OCI-LY3 (cell line): ENCODE results near the gene GABRG3.

Experiments used
- H2AFZ ChIP-seq: fragments of 200-600, 300-600 bp; shearing (Covaris generic); 2 replicates; pipeline ENCODE4 v1.6.0; 2014; ENCODE audit warnings: antibody characterized with exemption, low read depth, low read length
- H3K27ac ChIP-seq: fragments of 200-600, 300-600 bp; sonication (generic); 2 replicates; pipeline ENCODE4 v1.5.1; 2014; ENCODE audit warnings: mild to moderate bottlenecking, low read length, moderate library complexity, mixed read lengths
- H3K27me3 ChIP-seq: fragments of 200-600, 300-600 bp; sonication (generic); 2 replicates; pipeline ENCODE4 v1.6.1; 2014; ENCODE audit warnings: low read depth, low read length, mixed read lengths
- H3K36me3 ChIP-seq: fragments of 200-600, 300-600 bp; sonication (generic); replicated peaks from 2 replicates; pipeline ENCODE3; 2014; ENCODE audit warnings: low read depth, low read length, mixed read lengths
- H3K4me1 ChIP-seq: fragments of 300-600, 200-600 bp; sonication (generic); 2 replicates; pipeline ENCODE4 v1.6.1; 2014; ENCODE audit warnings: low read length, mixed read lengths
- H3K4me2 ChIP-seq: fragments of 200-600, 300-600 bp; sonication (generic); 2 replicates; pipeline ENCODE4 v1.6.1; 2014; ENCODE audit warnings: low read length, mixed read lengths
- H3K4me3 ChIP-seq: fragments of 300-600, 200-600 bp; sonication (generic); 2 replicates; pipeline ENCODE4 v1.5.1; 2014; ENCODE audit warnings: antibody characterized with exemption, mild to moderate bottlenecking, low read length, moderate library complexity
- H3K79me2 ChIP-seq: fragments of 300-600, 200-600 bp; shearing (Covaris generic); 2 replicates; pipeline ENCODE4 v1.6.1; 2014; ENCODE audit warnings: mild to moderate bottlenecking, low read length, mixed read lengths
- H3K9ac ChIP-seq: fragments of 300-600, 200-600 bp; shearing (Covaris generic); 2 replicates; pipeline ENCODE4 v1.6.0; 2014; ENCODE audit warnings: mild to moderate bottlenecking, low read length, moderate library complexity
- H3K9me3 ChIP-seq: fragments of 200-600, 300-600 bp; shearing (Covaris generic); 2 replicates; pipeline ENCODE4 v1.6.1; 2014; ENCODE audit warnings: low read length, mixed read lengths; ENCODE audit not compliant: insufficient read depth
- H4K20me1 ChIP-seq: fragments of 200-600, 300-600 bp; sonication (generic); 2 replicates; pipeline ENCODE4 v1.6.1; 2016; ENCODE audit warnings: low read length, mixed read lengths; ENCODE audit not compliant: insufficient read depth
- EZH2phosphoT487 ChIP-seq: fragments of 200-600 bp; shearing (Covaris generic); IDR thresholded peaks from 2 replicates; pipeline ENCODE4 v1.6.1; 2018; ENCODE audit warnings: antibody characterized with exemption, mixed run types, low read depth
- TF ChIP-seq, protein P1 (sequence below): fragments of 200-600, 300-600 bp; sonication (generic); IDR thresholded peaks from 2 replicates; pipeline ENCODE4 v1.5.1; 2014; ENCODE audit warnings: antibody characterized with exemption, low read length, low read depth

GABRG3 gene

DNA sequence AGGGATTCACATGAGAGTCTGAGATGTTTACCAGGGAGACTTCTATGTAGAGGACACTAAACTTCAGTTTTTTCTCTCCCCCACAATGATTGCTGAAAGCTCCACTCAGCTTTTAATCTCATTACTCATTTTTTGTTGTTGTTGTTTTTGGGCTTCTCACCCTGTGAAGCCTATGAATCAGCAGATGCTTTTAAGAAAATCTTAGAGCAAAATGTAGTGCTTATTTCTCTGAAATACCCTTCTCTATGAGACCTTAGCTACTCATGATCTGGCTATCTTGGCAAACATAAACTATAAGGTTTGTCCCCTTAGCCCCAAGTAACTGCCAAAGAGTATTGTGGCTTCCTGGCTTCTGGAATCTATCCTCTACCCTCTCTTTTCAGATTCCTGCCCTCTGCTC, 590.8 kb downstream of the GABRG3 start:
- no peak overlapping the region for H3K9ac ChIP-seq
- H3K79me2 ChIP-seq: no peaks in the 10 kb centered on the region
- H3K27me3 ChIP-seq: no peaks in the 10 kb centered on the region
- no peaks in the 10 kb centered on the region for H4K20me1 ChIP-seq
- H3K27ac ChIP-seq: no peak overlapping the region
- no peak overlapping the region for H3K4me3 ChIP-seq
- TF ChIP-seq EZH2phosphoT487: no peak
- TF ChIP-seq, protein P1, sequence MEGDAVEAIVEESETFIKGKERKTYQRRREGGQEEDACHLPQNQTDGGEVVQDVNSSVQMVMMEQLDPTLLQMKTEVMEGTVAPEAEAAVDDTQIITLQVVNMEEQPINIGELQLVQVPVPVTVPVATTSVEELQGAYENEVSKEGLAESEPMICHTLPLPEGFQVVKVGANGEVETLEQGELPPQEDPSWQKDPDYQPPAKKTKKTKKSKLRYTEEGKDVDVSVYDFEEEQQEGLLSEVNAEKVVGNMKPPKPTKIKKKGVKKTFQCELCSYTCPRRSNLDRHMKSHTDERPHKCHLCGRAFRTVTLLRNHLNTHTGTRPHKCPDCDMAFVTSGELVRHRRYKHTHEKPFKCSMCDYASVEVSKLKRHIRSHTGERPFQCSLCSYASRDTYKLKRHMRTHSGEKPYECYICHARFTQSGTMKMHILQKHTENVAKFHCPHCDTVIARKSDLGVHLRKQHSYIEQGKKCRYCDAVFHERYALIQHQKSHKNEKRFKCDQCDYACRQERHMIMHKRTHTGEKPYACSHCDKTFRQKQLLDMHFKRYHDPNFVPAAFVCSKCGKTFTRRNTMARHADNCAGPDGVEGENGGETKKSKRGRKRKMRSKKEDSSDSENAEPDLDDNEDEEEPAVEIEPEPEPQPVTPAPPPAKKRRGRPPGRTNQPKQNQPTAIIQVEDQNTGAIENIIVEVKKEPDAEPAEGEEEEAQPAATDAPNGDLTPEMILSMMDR: no peak
- no peaks in the 10 kb centered on the region for H3K4me1 ChIP-seq
- H3K36me3 ChIP-seq: no peaks in the 10 kb centered on the region
- H2AFZ ChIP-seq: no peak overlapping the region
- H3K4me2 ChIP-seq: no peak overlapping the region
- no peaks in the 10 kb centered on the region for H3K9me3 ChIP-seq

DNA sequence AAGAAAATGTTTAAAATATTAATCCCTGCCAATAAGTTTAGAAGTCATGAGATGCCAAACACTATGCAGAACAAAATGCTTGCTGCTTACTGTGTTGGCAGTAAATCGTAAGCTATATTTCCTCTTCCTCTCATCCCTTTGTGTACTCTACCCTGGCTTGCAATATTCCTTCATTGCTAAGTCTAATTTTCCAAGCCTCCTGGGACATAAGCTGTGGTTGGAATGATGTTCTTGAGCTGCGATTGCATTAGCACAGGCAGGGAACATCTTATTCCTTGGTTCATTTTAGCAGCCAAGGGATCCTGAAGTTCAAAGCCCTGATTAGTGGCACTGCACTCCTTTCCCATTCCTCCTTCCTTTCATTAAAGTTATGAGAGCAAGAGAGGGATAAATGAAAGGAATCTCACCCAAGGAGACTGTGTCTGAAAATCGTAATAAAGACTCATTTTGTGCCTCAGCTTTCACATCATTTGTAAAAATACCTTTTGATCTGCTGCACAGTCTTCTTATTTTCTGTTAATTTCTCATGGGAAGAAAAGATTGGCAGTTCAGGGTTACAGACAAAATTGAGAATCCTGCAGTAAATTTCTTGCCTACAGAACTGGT, 592.9 kb downstream of the GABRG3 start:
- no peak overlapping the region for H3K4me2 ChIP-seq
- no peak overlapping the region for H3K27ac ChIP-seq
- H3K4me3 ChIP-seq: no peak overlapping the region
- TF ChIP-seq EZH2phosphoT487: no peak
- TF ChIP-seq, protein P1: no peak
- H3K79me2 ChIP-seq: no peaks in the 10 kb centered on the region
- no peaks in the 10 kb centered on the region for H4K20me1 ChIP-seq
- H3K9me3 ChIP-seq: no peaks in the 10 kb centered on the region
- no peaks in the 10 kb centered on the region for H3K4me1 ChIP-seq
- no peaks in the 10 kb centered on the region for H3K36me3 ChIP-seq
- H2AFZ ChIP-seq: no peak overlapping the region
- no peak overlapping the region for H3K9ac ChIP-seq
- H3K27me3 ChIP-seq: no peaks in the 10 kb centered on the region

DNA sequence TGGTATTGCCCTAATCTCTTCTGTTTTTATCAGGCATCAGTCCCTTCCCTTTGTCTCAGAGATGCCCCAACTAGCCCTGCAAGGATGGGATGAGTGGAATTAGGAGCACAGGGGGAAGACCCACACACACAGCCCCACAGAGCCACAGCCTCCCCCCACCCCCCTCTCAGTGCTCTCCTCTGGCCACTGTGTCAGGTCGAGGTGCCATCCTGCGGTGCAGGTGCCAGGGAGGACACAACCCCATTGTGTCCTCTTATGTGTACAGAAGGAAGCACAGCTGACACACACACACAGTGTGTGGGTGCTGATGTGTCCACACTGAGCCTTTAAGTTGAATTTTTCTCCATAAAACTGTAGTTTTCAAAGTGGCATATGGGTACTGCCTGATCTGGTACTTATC, 593.7 kb downstream of the GABRG3 start:
- TF ChIP-seq, protein P1: no peak
- no peak for TF ChIP-seq EZH2phosphoT487
- H3K9ac ChIP-seq: no peak overlapping the region
- H2AFZ ChIP-seq: no peak overlapping the region
- H3K27ac ChIP-seq: no peak overlapping the region
- H4K20me1 ChIP-seq: no peaks in the 10 kb centered on the region
- no peaks in the 10 kb centered on the region for H3K27me3 ChIP-seq
- no peak overlapping the region for H3K4me2 ChIP-seq
- H3K4me3 ChIP-seq: no peak overlapping the region
- H3K79me2 ChIP-seq: no peaks in the 10 kb centered on the region
- H3K4me1 ChIP-seq: no peaks in the 10 kb centered on the region
- no peaks in the 10 kb centered on the region for H3K36me3 ChIP-seq
- H3K9me3 ChIP-seq: no peaks in the 10 kb centered on the region

DNA sequence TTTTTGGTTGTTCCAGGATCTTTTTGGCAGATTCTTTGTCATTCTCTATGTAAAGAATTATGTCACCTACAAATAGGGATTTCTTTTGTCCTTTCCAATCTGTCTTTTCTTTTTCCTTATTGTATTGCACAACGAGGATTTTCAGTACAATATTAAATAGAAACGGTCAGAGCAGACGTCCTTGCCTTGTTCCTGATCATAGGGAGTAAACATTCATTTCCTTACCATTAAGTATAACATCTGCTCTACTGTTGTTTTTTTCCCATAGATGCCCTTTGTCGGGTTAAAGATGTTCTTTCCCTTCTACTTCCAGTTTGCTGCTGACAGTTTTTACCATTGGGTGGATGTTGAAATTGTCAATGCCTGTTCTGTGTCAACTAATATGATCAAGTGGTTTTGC, 599.8 kb downstream of the GABRG3 start:
- Histone ChIP-seq H3K79me2 (no peaks in the 10 kb centered on the region), H3K27ac (no peak overlapping the region), H3K4me2 (no peak overlapping the region), H3K4me1 (no peaks in the 10 kb centered on the region), H3K36me3 (no peaks in the 10 kb centered on the region), H3K9me3 (no peaks in the 10 kb centered on the region), H2AFZ (no peak overlapping the region), H3K4me3 (no peak overlapping the region), H3K9ac (no peak overlapping the region), H4K20me1 (no peaks in the 10 kb centered on the region), H3K27me3 (no peaks in the 10 kb centered on the region)
- TF ChIP-seq EZH2phosphoT487: no peak
- TF ChIP-seq, protein P1: no peak
